ENCODE measurements around the gene SLC35F1. TPM values are rescaled to one million over a fixed set of nuclear protein-coding genes. Genes with fewer than 3 reads are reported as not detected.
A peak's percentile ranks its signal among the peaks of the same experiment; 100 is the strongest.
"Not testable (repeated sequence)": the region's sequence is repeated elsewhere in the genome, so short reads cannot be mapped to it uniquely, and the experiment has no call there.

SLC35F1 gene
- total RNA-seq = under 1 TPM in 6 of 7 donors, not detected in 1; 0.08 to 0.51 (median 0.24) TPM
- polyA plus RNA-seq = 1 to 10 TPM in 1 of 2 donors, under 1 TPM in 1; 0.10 to 2.5 TPM
- long read RNA-seq, donor 1 = 0 reads
- long read RNA-seq, donor 2 = 0 reads
- long read RNA-seq, donor 3 = 0 reads

DNA sequence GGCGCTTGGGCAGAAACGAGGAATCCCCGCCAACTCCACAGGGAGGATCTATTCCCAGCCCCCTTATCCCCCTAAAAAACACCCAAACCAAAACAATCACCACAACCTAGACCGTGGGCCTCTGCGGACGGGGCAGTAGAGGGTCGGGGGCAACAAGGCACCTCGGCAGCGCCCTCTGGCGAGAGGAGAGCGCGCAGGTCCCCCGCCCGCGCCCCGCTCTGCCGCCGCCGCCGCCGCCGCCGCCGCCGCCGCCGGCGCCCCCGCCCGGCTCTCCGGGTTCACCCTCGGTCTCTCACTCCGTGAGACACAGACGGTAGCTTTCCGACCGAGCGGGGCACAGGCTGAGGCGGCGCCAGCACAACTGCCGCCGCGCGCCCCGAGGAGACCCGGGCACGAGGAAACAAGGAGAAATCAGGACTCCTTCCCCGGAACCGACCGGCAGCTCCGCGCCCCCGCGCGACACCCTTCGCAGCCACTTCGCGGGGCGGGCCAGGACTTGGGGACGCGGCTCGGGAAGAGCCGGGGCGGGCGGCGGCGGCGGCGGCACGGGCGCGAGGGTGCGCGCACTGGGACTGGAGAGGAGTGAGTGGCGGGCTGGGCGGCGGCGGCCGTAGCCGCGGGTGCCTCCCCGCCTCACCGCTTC, at the start of gene SLC35F1:
SLC35F1 (plus strand) TSS at position 307 of the 643 bp plus-strand sequence.
- H3K4me1 ChIP-seq (ENCODE audit: insufficient read depth) = peaks cover 5% of the 10 kb centered on the region
- no peaks in the 10 kb centered on the region for H3K27me3 ChIP-seq
- no peak within 1 kb of the TSS for H3K27ac ChIP-seq
- peak in 3 of 5 donors; percentile 13 to 40 (median 20) for DNase-seq
- H3K36me3 ChIP-seq = no peaks in the 10 kb centered on the region
- intact Hi-C loops (cut with DNase I) = no loop called here
- no peaks in the 10 kb centered on the region for H3K9me3 ChIP-seq
- no peak for TF ChIP-seq POLR2A (IDR thresholded peaks at IDR 0.05)
- no peak for TF ChIP-seq CTCF (IDR thresholded peaks at IDR 0.05)
- TF ChIP-seq EP300 (IDR thresholded peaks at IDR 0.05) = no peak
- H3K4me3 ChIP-seq = peak within 1 kb of the TSS; percentile 31
- WGBS, 3 donors = 0% methylated on average over 26 to 82 of the region's 82 CpGs

- intact Hi-C loops (cut with DNase I); DNase-seq; H3K27me3 ChIP-seq; H3K36me3 ChIP-seq; H3K4me3 ChIP-seq; H3K27ac ChIP-seq; H3K4me1 ChIP-seq (ENCODE audit: insufficient read depth); H3K9me3 ChIP-seq: not testable (repeated sequence)
- WGBS, 3 donors = 59 to 94% (median 63%) methylated on average over 2 of the region's 2 CpGs
These were observed 48.5 kb upstream of the SLC35F1 start for GRCh38 chr6:117858601-117859000.

DNA sequence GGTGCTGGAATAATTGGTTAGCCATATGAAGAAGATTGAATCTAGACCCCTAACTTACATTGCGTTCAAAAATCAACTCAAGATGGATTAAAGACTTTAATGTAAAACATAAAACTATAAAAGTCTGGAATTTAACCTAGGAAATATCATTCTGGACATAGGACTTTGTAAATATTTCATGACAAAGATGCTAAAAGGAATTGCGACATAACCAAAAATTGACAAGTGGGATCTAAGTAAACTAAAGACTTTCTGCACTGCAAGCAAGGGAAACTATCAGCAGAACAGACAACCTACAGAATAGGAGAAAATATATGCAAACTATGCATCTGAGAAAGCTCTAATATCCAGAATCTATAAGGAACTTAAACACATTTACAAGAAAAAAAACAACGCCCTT, 45.5 kb upstream of the SLC35F1 start:
- Histone ChIP-seq H3K4me1 (ENCODE audit: insufficient read depth) (no peaks in the 10 kb centered on the region), H3K27me3 (no peaks in the 10 kb centered on the region), H3K4me3 (no peak overlapping the region), H3K27ac (no peak overlapping the region), H3K36me3 (no peaks in the 10 kb centered on the region), H3K9me3 (no peaks in the 10 kb centered on the region)
- TF ChIP-seq EP300 (IDR thresholded peaks at IDR 0.05) (no peak), POLR2A (IDR thresholded peaks at IDR 0.05) (no peak), CTCF (IDR thresholded peaks at IDR 0.05) (no peak)
- no peak for DNase-seq
- intact Hi-C loops (cut with DNase I) = no loop called here
- WGBS, 3 donors = 89 to 92% (median 92%) methylated on average over 3 of the region's 3 CpGs

- Histone ChIP-seq H3K27ac (no peak overlapping the region), H3K27me3 (no peaks in the 10 kb centered on the region), H3K9me3 (no peaks in the 10 kb centered on the region), H3K36me3 (no peaks in the 10 kb centered on the region), H3K4me1 (ENCODE audit: insufficient read depth) (no peaks in the 10 kb centered on the region), H3K4me3 (no peak overlapping the region)
- DNase-seq = no peak
- intact Hi-C loops (cut with DNase I) = no loop called here
- WGBS, 3 donors = 50 to 67% (median 59%) methylated on average over 4 of the region's 4 CpGs
- TF ChIP-seq EP300 (IDR thresholded peaks at IDR 0.05) (no peak), POLR2A (IDR thresholded peaks at IDR 0.05) (no peak), CTCF (IDR thresholded peaks at IDR 0.05) (no peak)
These were observed 40.5 kb upstream of the SLC35F1 start for GRCh38 chr6:117866561-117866960.

DNA sequence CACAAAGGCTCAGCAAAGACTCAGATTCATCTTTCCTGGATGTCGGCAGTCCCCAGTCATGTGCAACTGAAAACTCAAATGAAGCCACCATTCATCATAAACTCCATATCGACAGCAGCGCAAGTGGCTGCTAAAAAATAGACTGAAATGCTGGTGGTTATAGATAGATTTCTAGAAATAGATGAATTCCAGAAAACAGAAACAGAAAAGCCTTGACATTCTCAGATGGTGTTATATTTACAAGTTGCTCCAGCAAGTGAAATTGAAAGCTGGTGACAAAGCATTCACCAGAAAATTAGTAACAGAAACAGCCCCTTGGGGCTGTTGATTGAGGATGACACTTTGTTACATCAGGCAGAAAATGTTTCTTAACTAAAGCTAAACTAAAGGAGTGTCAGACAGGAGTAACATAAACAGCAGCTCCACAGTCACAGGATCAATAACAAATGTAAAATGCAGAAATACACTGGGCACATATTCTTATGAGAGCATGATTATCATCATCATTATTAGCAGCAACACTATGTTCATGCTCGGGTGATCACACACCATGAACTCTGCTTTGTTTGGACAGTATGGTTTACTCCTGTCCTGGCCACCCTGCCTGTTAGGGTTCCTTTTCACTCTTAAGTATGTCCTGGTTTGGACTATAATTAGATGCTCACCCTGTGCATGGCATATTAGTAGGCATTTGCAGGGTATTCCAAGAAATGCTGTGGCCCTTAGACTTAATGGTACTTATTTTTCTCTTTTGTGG, 36.4 kb upstream of the SLC35F1 start:
- no peak for DNase-seq
- no peaks in the 10 kb centered on the region for H3K36me3 ChIP-seq
- no peaks in the 10 kb centered on the region for H3K9me3 ChIP-seq
- H3K27me3 ChIP-seq = no peaks in the 10 kb centered on the region
- WGBS, 3 donors = 79 to 88% (median 82%) methylated on average over 4 of the region's 4 CpGs
- no peak overlapping the region for H3K4me3 ChIP-seq
- TF ChIP-seq EP300 (IDR thresholded peaks at IDR 0.05) (no peak), CTCF (IDR thresholded peaks at IDR 0.05) (no peak), POLR2A (IDR thresholded peaks at IDR 0.05) (no peak)
- H3K27ac ChIP-seq = no peak overlapping the region
- intact Hi-C loops (cut with DNase I) = no loop called here
- H3K4me1 ChIP-seq (ENCODE audit: insufficient read depth) = no peaks in the 10 kb centered on the region
